HG02884 (cell line): Measurements from ENCODE around the gene TM7SF2.

Experiments
- ATAC-seq: cut with Tn5 transposase; IDR thresholded peaks from one replicate; pipeline ENCODE4 v1.9.1; 2021; ENCODE audit warnings: mild to moderate bottlenecking, moderate library complexity; ENCODE audit not compliant: unreplicated experiment

The TM7SF2 gene

GRCh38 chr11:65150509-65151299 is 39.0 kb downstream of the TM7SF2 start:
- no peak for ATAC-seq

DNA sequence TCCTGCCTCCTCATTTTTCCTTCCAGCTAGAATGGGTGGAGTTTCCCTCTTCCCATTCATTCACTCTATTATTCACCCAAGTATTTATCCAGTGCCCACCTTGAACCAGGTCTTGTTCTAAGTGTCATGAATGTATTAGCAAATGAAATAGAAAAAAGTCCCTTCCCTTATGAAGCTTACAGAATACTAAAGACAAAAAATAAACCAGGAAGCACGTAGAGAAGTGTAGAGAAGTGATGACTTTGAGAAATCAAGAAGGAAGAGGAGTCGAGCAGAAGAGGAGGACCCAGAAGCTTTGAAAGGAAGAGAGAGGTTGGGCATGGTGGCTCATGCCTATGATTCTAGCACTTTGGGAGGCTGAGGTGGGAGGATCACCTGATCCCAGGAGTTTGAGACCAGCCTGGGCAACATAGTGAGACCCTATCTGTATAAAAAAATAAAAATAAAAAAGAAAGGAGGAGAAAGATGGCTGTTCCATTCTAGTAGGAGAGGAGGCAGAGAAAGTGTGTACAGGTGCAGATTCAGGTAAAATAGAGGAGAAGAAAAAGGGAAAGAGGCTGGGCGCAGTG is 39.7 kb downstream of the TM7SF2 start:
- ATAC-seq: no peak

- no peak for ATAC-seq
Measured at GRCh38 chr11:65152122-65152521, 40.5 kb downstream of the TM7SF2 start.

GRCh38 chr11:65156256-65156655 is 44.6 kb downstream of the TM7SF2 start:
- no peak for ATAC-seq

DNA sequence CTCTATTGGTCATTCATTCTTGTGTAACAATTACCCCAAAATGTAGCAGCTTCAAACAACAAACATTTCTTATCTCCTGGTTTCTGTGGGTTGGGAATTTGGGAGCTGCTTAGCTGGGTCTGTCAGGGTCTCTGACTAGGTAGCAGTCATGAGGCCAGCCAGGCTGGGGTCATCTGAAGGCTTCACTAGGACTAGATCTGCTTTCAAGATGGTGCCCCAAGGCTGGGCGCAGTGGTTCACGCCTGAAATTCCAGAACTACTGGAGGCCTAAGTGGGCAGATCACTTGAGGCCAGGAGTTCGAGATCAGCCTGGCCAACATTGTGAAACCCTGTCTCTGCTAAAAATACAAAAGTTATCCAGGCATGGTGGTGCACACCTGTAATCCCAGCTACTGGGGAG is 45.3 kb downstream of the TM7SF2 start:
- ATAC-seq: no peak

GRCh38 chr11:65157336-65157735 is 45.7 kb downstream of the TM7SF2 start:
- ATAC-seq: no peak

- peak; percentile 57 for ATAC-seq
Measured at GRCh38 chr11:65159012-65159411, 47.3 kb downstream of the TM7SF2 start.

DNA sequence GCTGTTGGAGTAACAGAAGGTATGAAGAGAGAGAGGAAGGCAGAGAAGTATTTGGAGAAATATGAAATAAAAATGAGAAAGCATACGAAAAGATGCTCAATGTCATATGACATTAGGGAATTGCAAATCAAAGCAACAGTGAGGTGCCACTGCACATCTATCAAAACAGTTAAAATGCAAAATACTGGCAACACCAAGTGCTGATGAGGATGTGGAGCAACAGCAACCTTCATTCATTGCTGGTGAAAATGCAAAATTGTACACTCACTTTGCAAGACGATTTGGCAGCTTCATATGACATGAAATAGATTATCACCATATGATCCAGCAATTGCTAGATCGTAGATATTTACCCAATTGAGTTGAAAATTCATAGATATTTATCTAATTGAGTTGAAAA is 49.0 kb downstream of the TM7SF2 start:
- no peak for ATAC-seq

GRCh38 chr11:65163684-65164083 is 52.0 kb downstream of the TM7SF2 start:
- no peak for ATAC-seq
